Measurements from ENCODE around the gene CTDNEP1.

DNA sequence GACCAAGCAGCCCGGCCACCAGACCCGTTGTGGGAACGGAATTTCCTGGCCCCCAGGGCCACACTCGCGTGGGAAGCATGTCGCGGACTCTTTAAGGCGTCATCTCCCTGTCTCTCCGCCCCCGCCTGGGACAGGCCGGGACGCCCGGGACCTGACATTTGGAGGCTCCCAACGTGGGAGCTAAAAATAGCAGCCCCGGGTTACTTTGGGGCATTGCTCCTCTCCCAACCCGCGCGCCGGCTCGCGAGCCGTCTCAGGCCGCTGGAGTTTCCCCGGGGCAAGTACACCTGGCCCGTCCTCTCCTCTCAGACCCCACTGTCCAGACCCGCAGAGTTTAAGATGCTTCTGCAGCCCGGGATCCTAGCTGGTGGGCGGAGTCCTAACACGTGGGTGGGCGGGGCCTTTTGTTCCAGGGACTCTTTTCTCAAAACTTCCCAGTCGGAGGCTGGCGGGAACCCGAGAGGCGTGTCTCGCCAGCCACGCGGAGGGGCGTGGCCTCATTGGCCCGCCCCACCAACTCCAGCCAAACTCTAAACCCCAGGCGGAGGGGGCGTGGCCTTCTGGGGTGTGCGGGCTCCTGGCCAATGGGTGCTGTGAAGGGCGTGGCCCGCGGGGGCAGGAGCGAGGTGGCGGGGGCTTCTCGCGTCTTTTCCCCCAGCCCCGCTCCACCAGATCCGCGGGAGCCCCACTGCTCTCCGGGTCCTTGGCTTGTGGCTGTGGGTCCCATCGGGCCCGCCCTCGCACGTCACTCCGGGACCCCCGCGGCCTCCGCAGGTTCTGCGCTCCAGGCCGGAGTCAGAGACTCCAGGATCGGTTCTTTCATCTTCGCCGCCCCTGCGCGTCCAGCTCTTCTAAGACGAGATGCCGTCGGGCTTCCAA, 29.8 kb upstream of the CTDNEP1 start, which contains the start of gene SLC2A4:
- TF ChIP-seq CTCF (IDR thresholded peaks at IDR 0.05; ENCODE audit: low read depth, low read length) (no peak), EZH2phosphoT487 (IDR thresholded peaks at IDR 0.05; ENCODE audit: low read depth) (no peak)

All from OCI-LY3 (cell line).